ENCODE data around the gene BCR. TPM values are rescaled to one million over a fixed set of nuclear protein-coding genes. Genes with fewer than 3 reads are reported as not detected.
A peak's percentile ranks its signal among the peaks of the same experiment; 100 is the strongest.

BCR gene
- total RNA-seq, 4 donors from 2014 or later, result 72.8 to 87.8 (median 79.3) TPM

DNA sequence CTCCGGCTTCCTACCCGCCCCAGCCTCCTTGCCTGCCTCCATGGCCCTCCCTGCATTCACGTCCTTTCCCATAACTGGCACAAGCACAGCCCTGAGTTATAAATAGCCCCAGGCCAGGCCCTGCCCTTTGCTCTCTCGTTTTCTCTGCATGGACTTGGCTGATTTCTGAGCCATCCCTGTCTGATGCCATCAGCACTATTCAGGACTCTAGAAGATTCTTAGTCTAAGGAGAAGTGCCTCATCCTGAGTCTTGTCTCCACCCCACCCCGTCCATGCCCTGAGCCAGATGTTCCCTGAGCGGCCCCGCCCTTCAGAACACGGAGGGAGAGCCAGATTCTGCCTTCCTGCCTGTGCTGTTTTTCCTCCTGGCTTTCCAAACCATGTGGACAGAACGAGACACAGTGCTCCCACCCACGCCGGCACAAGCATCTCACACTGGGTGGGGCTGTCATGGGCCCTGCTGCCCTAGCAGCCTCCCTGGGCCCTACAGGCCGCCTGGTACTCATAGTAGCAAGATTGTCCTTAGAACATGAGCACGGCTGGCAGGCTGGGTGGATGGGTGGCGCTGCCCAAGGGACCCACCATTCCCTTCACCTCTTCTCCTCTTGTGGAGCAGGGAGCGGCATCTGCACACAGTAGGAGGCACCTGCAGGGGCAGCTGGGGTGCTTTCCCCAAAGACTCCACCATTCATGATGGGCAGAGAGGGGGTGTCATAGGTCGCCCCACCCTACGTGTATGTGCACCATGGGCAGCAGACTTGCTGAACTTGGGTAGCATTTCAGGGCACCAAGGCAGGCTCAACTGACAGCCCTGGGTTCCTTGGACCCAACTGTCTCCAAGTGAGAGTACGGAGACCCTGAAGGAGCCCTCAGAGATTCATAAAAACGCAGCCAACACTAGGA, 76.9 kb downstream of the BCR start:
- H3K27me3 ChIP-seq, result no peaks in the 10 kb centered on the region
- peak overlapping the region; percentile 50 for H3K27ac ChIP-seq
- H3K4me1 ChIP-seq, result peaks cover 40% of the 10 kb centered on the region
- no peak overlapping the region for H3K4me3 ChIP-seq
- H3K36me3 ChIP-seq, result peaks cover 37% of the 10 kb centered on the region
- DNase-seq (ENCODE audit: low spot score in 2 of 2), result peak; percentile 83 to 88
- 29% methylated on average over 18 of the region's 19 CpGs for WGBS
- no peaks in the 10 kb centered on the region for H3K9me3 ChIP-seq
- TF ChIP-seq POLR2A (IDR thresholded peaks at IDR 0.05) (no peak), POLR2AphosphoS5 (IDR thresholded peaks at IDR 0.05) (peak in 1 of 3 donors; percentile 48)
- TF ChIP-seq, protein P1, sequence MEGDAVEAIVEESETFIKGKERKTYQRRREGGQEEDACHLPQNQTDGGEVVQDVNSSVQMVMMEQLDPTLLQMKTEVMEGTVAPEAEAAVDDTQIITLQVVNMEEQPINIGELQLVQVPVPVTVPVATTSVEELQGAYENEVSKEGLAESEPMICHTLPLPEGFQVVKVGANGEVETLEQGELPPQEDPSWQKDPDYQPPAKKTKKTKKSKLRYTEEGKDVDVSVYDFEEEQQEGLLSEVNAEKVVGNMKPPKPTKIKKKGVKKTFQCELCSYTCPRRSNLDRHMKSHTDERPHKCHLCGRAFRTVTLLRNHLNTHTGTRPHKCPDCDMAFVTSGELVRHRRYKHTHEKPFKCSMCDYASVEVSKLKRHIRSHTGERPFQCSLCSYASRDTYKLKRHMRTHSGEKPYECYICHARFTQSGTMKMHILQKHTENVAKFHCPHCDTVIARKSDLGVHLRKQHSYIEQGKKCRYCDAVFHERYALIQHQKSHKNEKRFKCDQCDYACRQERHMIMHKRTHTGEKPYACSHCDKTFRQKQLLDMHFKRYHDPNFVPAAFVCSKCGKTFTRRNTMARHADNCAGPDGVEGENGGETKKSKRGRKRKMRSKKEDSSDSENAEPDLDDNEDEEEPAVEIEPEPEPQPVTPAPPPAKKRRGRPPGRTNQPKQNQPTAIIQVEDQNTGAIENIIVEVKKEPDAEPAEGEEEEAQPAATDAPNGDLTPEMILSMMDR (IDR thresholded peaks at IDR 0.05), result no peak

DNA sequence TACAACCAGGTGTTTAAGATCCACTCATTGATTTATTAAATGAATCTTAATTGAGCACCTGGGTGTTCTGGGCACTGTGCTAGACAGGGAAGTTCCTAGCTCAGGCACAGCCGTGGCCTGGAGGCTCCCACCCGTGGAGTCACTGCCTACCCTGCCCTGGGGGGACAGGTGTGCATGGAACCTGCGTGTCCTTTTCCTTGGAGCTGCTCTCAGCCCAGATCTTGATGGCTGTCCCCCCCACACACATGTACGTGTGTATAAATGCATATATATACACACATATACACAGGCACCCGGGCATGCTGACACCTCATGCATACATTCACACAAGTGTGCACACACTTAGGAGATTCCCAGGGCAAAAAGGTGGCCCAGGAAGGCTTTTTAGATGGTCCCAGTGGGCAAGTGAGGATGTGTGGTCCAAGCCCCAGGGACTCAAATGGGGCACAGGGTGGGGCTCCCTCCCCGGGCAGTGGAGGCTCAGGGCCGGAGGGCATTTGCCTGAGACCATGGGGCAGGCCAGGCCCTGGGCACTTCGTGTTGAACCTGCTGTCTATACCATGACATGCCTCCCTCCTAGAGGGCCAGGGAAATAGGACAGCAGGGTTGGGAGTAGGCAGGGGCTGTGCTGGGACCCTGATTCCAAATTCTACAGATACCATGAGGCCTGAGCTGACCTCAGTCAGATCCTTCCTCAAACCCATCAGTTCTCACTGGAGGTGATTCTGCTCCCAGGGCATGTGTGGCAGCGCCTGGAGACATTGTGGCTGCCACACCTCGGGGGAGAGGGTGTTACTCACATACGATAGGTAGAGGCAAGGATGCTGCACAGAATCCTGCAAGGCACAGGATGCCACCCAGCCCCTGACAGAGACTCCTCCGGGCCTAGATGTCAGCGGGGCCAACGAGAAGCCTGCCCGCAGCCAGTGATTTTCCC, 77.8 kb downstream of the BCR start:
- Histone ChIP-seq H3K27ac (peak overlapping the region; percentile 44), H3K27me3 (no peaks in the 10 kb centered on the region), H3K4me1 (peaks cover 41% of the 10 kb centered on the region), H3K36me3 (peaks cover 42% of the 10 kb centered on the region), H3K9me3 (no peaks in the 10 kb centered on the region), H3K4me3 (no peak overlapping the region)
- no peak for DNase-seq (ENCODE audit: low spot score in 2 of 2)
- 75% methylated on average over 14 of the region's 15 CpGs for WGBS
- TF ChIP-seq, protein P1 (IDR thresholded peaks at IDR 0.05), result no peak
- no peak for TF ChIP-seq EP300 (IDR thresholded peaks at IDR 0.05)
- TF ChIP-seq POLR2A (IDR thresholded peaks at IDR 0.05), result no peak
- TF ChIP-seq POLR2AphosphoS5 (IDR thresholded peaks at IDR 0.05), result no peak

DNA sequence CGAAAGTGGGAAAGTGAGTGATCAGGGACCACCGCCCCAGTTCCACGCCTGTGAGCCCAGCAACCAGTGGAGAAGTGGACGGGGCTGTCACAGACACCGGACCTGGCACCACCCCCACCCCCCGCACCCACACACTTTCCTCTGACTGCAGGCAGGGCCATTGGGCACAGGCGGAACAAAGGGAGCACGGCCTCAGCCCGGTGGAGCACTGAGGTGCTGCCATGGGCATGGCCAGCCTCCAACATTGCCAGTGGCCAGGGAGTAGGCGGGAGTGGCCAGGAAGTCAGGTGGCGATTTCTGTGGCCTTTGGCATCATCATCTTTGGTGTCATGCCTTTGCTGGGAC, 78.5 kb downstream of the BCR start:
- no peaks in the 10 kb centered on the region for H3K27me3 ChIP-seq
- peaks cover 41% of the 10 kb centered on the region for H3K4me1 ChIP-seq
- H3K27ac ChIP-seq, result no peak overlapping the region
- peaks cover 47% of the 10 kb centered on the region for H3K36me3 ChIP-seq
- no peaks in the 10 kb centered on the region for H3K9me3 ChIP-seq
- 100% methylated on average over 1 of the region's 11 CpGs for WGBS
- H3K4me3 ChIP-seq, result no peak overlapping the region
- no peak for DNase-seq (ENCODE audit: low spot score in 2 of 2)
- TF ChIP-seq POLR2AphosphoS5 (IDR thresholded peaks at IDR 0.05) (no peak), POLR2A (IDR thresholded peaks at IDR 0.05) (no peak), EP300 (IDR thresholded peaks at IDR 0.05) (no peak)
- TF ChIP-seq, protein P1 (IDR thresholded peaks at IDR 0.05), result no peak

DNA sequence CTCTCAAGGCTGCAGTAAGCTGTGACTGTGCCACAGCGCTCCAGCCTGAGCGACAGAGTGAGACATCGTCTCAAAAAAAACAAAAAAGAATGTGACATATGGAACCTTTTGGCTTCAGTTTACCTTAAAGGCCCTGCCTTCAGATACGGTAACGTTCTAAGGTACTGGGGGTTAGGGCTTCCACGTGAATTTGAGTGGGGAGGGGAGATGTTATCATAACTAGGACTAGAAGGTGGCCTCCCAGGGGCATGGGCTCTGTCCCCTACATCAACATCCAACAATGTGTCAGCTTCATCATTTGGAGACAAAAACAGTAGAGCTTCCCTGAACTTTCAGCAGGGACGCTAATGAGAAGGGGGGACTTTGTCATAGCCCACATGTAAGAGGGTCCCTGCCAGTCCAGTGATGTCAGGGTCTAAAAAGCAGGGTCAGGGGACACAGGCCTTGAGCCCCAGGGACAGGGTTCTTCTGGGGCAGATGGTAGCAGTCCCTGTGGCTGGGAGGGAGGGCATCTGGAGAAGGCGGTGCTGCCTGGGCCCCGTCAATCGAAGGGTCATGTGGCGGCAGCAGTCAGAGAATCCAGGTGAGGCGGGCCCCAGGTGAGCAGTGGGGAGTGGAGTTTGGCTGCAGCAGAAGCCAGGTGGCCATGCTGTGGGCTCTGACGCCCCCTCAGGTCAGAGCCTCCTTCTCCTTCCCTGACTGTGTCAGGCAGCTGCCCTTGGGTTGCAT, 79.8 kb downstream of the BCR start:
- Histone ChIP-seq H3K36me3 (peaks cover 44% of the 10 kb centered on the region), H3K9me3 (no peaks in the 10 kb centered on the region)

More for the DNA sequence above, 79.8 kb downstream of the BCR start:
- H3K4me1 ChIP-seq, result peaks cover 41% of the 10 kb centered on the region
- 94% methylated on average over 13 of the region's 13 CpGs for WGBS
- H3K27me3 ChIP-seq, result no peaks in the 10 kb centered on the region
- DNase-seq (ENCODE audit: low spot score in 2 of 2), result no peak
- no peak overlapping the region for H3K27ac ChIP-seq
- no peak for TF ChIP-seq EP300 (IDR thresholded peaks at IDR 0.05)
- no peak for TF ChIP-seq POLR2AphosphoS5 (IDR thresholded peaks at IDR 0.05)
- no peak for TF ChIP-seq POLR2A (IDR thresholded peaks at IDR 0.05)
- TF ChIP-seq, protein P1 (IDR thresholded peaks at IDR 0.05), result no peak
- H3K4me3 ChIP-seq, result no peak overlapping the region

Measured in suprapubic skin (tissue), 4 donors.